Nephron (organoid): ENCODE data around the gene HOXA3.
A peak's percentile ranks its signal among the peaks of the same experiment; 100 is the strongest.

Source experiments
- H3K27ac Mint-ChIP-seq, 3 experiments: 2 replicates each; pipeline ENCODE4 v1.8.0; 2020; ENCODE audit warnings: mixed read lengths in 3 of 3, mild to moderate bottlenecking in 2 of 3, moderate library complexity in 1 of 3
- H3K27me3 Mint-ChIP-seq: 2 replicates; pipeline ENCODE4 v1.8.0; 2021; ENCODE audit warnings: low read depth, mild to moderate bottlenecking, moderate library complexity, mixed read lengths
- H3K36me3 Mint-ChIP-seq: 2 replicates; pipeline ENCODE4 v1.8.0; 2020; ENCODE audit warnings: low read depth, mixed read lengths
- H3K4me1 Mint-ChIP-seq: 2 replicates; pipeline ENCODE4 v1.8.0; 2020; ENCODE audit warnings: mixed read lengths
- H3K4me3 Mint-ChIP-seq, 3 experiments: 2 replicates each; pipeline ENCODE4 v1.8.0; 2020; ENCODE audit warnings: mild to moderate bottlenecking in 3 of 3, mixed read lengths in 3 of 3, moderate library complexity in 2 of 3
- H3K9me3 Mint-ChIP-seq: 2 replicates; pipeline ENCODE4 v1.8.0; 2020; ENCODE audit warnings: mixed read lengths
- CTCF ChIP-seq, 3 experiments: fragments of 200-600 bp; sonication (generic); IDR thresholded peaks; one replicate each; pipeline ENCODE4 v1.5.0; 2021; ENCODE audit warnings: antibody characterized with exemption in 3 of 3; ENCODE audit not compliant: unreplicated experiment in 3 of 3

HOXA3 gene

GRCh38 chr7:27129729-27130539 lies 22.4 kb downstream of the HOXA3 start:
- no peak for TF ChIP-seq CTCF (IDR thresholded peaks at IDR 0.05; ENCODE audit: unreplicated experiment in 3 of 3)
- H3K27me3 Mint-ChIP-seq = peaks cover 3% of the 10 kb centered on the region
- H3K4me3 Mint-ChIP-seq = peak overlapping the region; percentile 83 to 87 (median 85)
- H3K36me3 Mint-ChIP-seq = peaks cover 52% of the 10 kb centered on the region
- H3K4me1 Mint-ChIP-seq = peaks cover 86% of the 10 kb centered on the region
- peak overlapping the region; percentile 98 to 100 (median 99) for H3K27ac Mint-ChIP-seq
- H3K9me3 Mint-ChIP-seq = no peaks in the 10 kb centered on the region

GRCh38 chr7:27128776-27129728 lies 23.3 kb downstream of the HOXA3 start:
- no peak for TF ChIP-seq CTCF (IDR thresholded peaks at IDR 0.05; ENCODE audit: unreplicated experiment in 3 of 3)
- Mint-ChIP-seq H3K36me3 (peaks cover 53% of the 10 kb centered on the region), H3K27me3 (peaks cover 5% of the 10 kb centered on the region), H3K4me1 (peaks cover 86% of the 10 kb centered on the region), H3K4me3 (peak overlapping the region; percentile 83 to 87 (median 85)), H3K27ac (peak overlapping the region; percentile 98 to 100 (median 99)), H3K9me3 (no peaks in the 10 kb centered on the region)

- Mint-ChIP-seq H3K9me3 (no peaks in the 10 kb centered on the region), H3K4me3 (peak overlapping the region; percentile 83 to 87 (median 85)), H3K27me3 (peaks cover 5% of the 10 kb centered on the region), H3K4me1 (peaks cover 86% of the 10 kb centered on the region), H3K27ac (peak overlapping the region; percentile 98 to 100 (median 99)), H3K36me3 (peaks cover 54% of the 10 kb centered on the region)
- TF ChIP-seq CTCF (IDR thresholded peaks at IDR 0.05; ENCODE audit: unreplicated experiment in 3 of 3) = no peak
Observed at GRCh38 chr7:27128034-27128433, 24.3 kb downstream of the HOXA3 start.

- H3K4me3 Mint-ChIP-seq = peak overlapping the region; percentile 67 to 91 (median 83)
- no peak for TF ChIP-seq CTCF (IDR thresholded peaks at IDR 0.05; ENCODE audit: unreplicated experiment in 3 of 3)
- peaks cover 66% of the 10 kb centered on the region for H3K36me3 Mint-ChIP-seq
- peak overlapping the region; percentile 98 to 100 (median 99) for H3K27ac Mint-ChIP-seq
- H3K27me3 Mint-ChIP-seq = peaks cover 5% of the 10 kb centered on the region
- peaks cover 84% of the 10 kb centered on the region for H3K4me1 Mint-ChIP-seq
- H3K9me3 Mint-ChIP-seq = no peaks in the 10 kb centered on the region
Observed at GRCh38 chr7:27126596-27127327, 25.6 kb downstream of the HOXA3 start.

GRCh38 chr7:27125986-27126394 lies 26.4 kb downstream of the HOXA3 start:
- TF ChIP-seq CTCF (IDR thresholded peaks at IDR 0.05; ENCODE audit: unreplicated experiment in 3 of 3) = no peak
- H3K4me1 Mint-ChIP-seq = peaks cover 85% of the 10 kb centered on the region
- H3K36me3 Mint-ChIP-seq = peaks cover 72% of the 10 kb centered on the region
- H3K27ac Mint-ChIP-seq = peak overlapping the region; percentile 98 to 100 (median 99)
- peak overlapping the region; percentile 90 to 93 (median 91) for H3K4me3 Mint-ChIP-seq
- no peaks in the 10 kb centered on the region for H3K9me3 Mint-ChIP-seq
- H3K27me3 Mint-ChIP-seq = peaks cover 5% of the 10 kb centered on the region
